ENCODE results near the gene TRIM47. TPM values are rescaled to one million over a fixed set of nuclear protein-coding genes. Genes with fewer than 3 reads are reported as not detected.

Gene TRIM47
- total RNA-seq, 3 donors from 2014 or later: 12.8 to 18.1 (median 14.5) TPM

GRCh38 chr17:75831032-75831571, 47.3 kb downstream of the TRIM47 start:
- Mint-ChIP-seq H3K4me3 (no peak overlapping the region), H3K4me1 (ENCODE audit: low read depth) (peaks cover 32% of the 10 kb centered on the region), H3K36me3 (ENCODE audit: insufficient read depth) (peaks cover 13% of the 10 kb centered on the region), H3K9me3 (no peaks in the 10 kb centered on the region), H3K27me3 (ENCODE audit: low read depth) (no peaks in the 10 kb centered on the region)
- DNase-seq: no peak
- no peak for ATAC-seq

- H3K4me3 Mint-ChIP-seq: no peak overlapping the region
- H3K36me3 Mint-ChIP-seq (ENCODE audit: insufficient read depth): peaks cover 13% of the 10 kb centered on the region
- DNase-seq (peak; percentile 38), ATAC-seq (no peak)
- H3K9me3 Mint-ChIP-seq: no peaks in the 10 kb centered on the region
- H3K27me3 Mint-ChIP-seq (ENCODE audit: low read depth): no peaks in the 10 kb centered on the region
- peaks cover 32% of the 10 kb centered on the region for H3K4me1 Mint-ChIP-seq (ENCODE audit: low read depth)
These were observed 48.0 kb downstream of the TRIM47 start for GRCh38 chr17:75830164-75831031.

GRCh38 chr17:75829747-75830146, 48.6 kb downstream of the TRIM47 start:
- ATAC-seq (no peak), DNase-seq (no peak)
- Mint-ChIP-seq H3K4me1 (ENCODE audit: low read depth) (peaks cover 29% of the 10 kb centered on the region), H3K9me3 (no peaks in the 10 kb centered on the region), H3K27me3 (ENCODE audit: low read depth) (no peaks in the 10 kb centered on the region), H3K4me3 (no peak overlapping the region), H3K36me3 (ENCODE audit: insufficient read depth) (peaks cover 12% of the 10 kb centered on the region)

- H3K27me3 Mint-ChIP-seq (ENCODE audit: low read depth): no peaks in the 10 kb centered on the region
- H3K4me1 Mint-ChIP-seq (ENCODE audit: low read depth): peaks cover 20% of the 10 kb centered on the region
- H3K36me3 Mint-ChIP-seq (ENCODE audit: insufficient read depth): peaks cover 7% of the 10 kb centered on the region
- no peak for DNase-seq
- no peak overlapping the region for H3K4me3 Mint-ChIP-seq
- H3K9me3 Mint-ChIP-seq: no peaks in the 10 kb centered on the region
- ATAC-seq: no peak
These were observed 49.6 kb downstream of the TRIM47 start for GRCh38 chr17:75828741-75829140.

- H3K27me3 Mint-ChIP-seq (ENCODE audit: low read depth): no peaks in the 10 kb centered on the region
- H3K4me1 Mint-ChIP-seq (ENCODE audit: low read depth): peaks cover 13% of the 10 kb centered on the region
- peaks cover 5% of the 10 kb centered on the region for H3K36me3 Mint-ChIP-seq (ENCODE audit: insufficient read depth)
- H3K4me3 Mint-ChIP-seq: peak overlapping the region; percentile 49
- H3K9me3 Mint-ChIP-seq: no peaks in the 10 kb centered on the region
- ATAC-seq: peak; percentile 15 to 26
- no peak for DNase-seq
These were observed 50.3 kb downstream of the TRIM47 start for GRCh38 chr17:75828076-75828400.

- DNase-seq (peak; percentile 66), ATAC-seq (peak; percentile 74 to 79)
- H3K9me3 Mint-ChIP-seq: no peaks in the 10 kb centered on the region
- H3K4me1 Mint-ChIP-seq (ENCODE audit: low read depth): peaks cover 9% of the 10 kb centered on the region
- no peaks in the 10 kb centered on the region for H3K27me3 Mint-ChIP-seq (ENCODE audit: low read depth)
- peak overlapping the region; percentile 49 for H3K4me3 Mint-ChIP-seq
- peaks cover 4% of the 10 kb centered on the region for H3K36me3 Mint-ChIP-seq (ENCODE audit: insufficient read depth)
These were observed 50.9 kb downstream of the TRIM47 start for GRCh38 chr17:75827308-75828075.

- ATAC-seq: no peak
- no peaks in the 10 kb centered on the region for H3K9me3 Mint-ChIP-seq
- H3K4me3 Mint-ChIP-seq: no peak overlapping the region
- no peak for DNase-seq
- no peaks in the 10 kb centered on the region for H3K36me3 Mint-ChIP-seq (ENCODE audit: insufficient read depth)
- H3K4me1 Mint-ChIP-seq (ENCODE audit: low read depth): peaks cover 11% of the 10 kb centered on the region
- H3K27me3 Mint-ChIP-seq (ENCODE audit: low read depth): no peaks in the 10 kb centered on the region
These were observed 51.6 kb downstream of the TRIM47 start for GRCh38 chr17:75826561-75827307.

GRCh38 chr17:75825748-75826370, 52.5 kb downstream of the TRIM47 start:
- H3K36me3 Mint-ChIP-seq (ENCODE audit: insufficient read depth): peaks cover 2% of the 10 kb centered on the region
- ATAC-seq (no peak), DNase-seq (no peak)
- no peak overlapping the region for H3K4me3 Mint-ChIP-seq
- H3K4me1 Mint-ChIP-seq (ENCODE audit: low read depth): peaks cover 16% of the 10 kb centered on the region
- H3K9me3 Mint-ChIP-seq: no peaks in the 10 kb centered on the region
- H3K27me3 Mint-ChIP-seq (ENCODE audit: low read depth): no peaks in the 10 kb centered on the region

GRCh38 chr17:75825149-75825552, 53.2 kb downstream of the TRIM47 start:
- H3K9me3 Mint-ChIP-seq: no peaks in the 10 kb centered on the region
- DNase-seq (no peak), ATAC-seq (no peak)
- no peaks in the 10 kb centered on the region for H3K27me3 Mint-ChIP-seq (ENCODE audit: low read depth)
- H3K4me3 Mint-ChIP-seq: no peak overlapping the region
- peaks cover 17% of the 10 kb centered on the region for H3K4me1 Mint-ChIP-seq (ENCODE audit: low read depth)
- H3K36me3 Mint-ChIP-seq (ENCODE audit: insufficient read depth): peaks cover 3% of the 10 kb centered on the region

GRCh38 chr17:75824666-75825065, 53.7 kb downstream of the TRIM47 start:
- Mint-ChIP-seq H3K36me3 (ENCODE audit: insufficient read depth) (peaks cover 6% of the 10 kb centered on the region), H3K9me3 (no peaks in the 10 kb centered on the region), H3K4me3 (no peak overlapping the region), H3K4me1 (ENCODE audit: low read depth) (peaks cover 17% of the 10 kb centered on the region), H3K27me3 (ENCODE audit: low read depth) (no peaks in the 10 kb centered on the region)
- no peak for ATAC-seq
- DNase-seq: no peak

Other genes starting within 250 kb of the TRIM47 start
- under 1 TPM in 1 of 3 donors, not detected in 2; 0.24 TPM for gene SMIM5, start 245.1 kb downstream of the TRIM47 start, total RNA-seq
- 10 to 100 TPM; 20.7 to 26.1 (median 21.8) TPM for gene RECQL5, start 211.4 kb downstream of the TRIM47 start, total RNA-seq
- gene SAP30BP, start 211.2 kb downstream of the TRIM47 start, total RNA-seq: 100 to 1,000 TPM; 115 to 124 (median 119) TPM
- gene ITGB4, start 157.1 kb downstream of the TRIM47 start, total RNA-seq: 1 to 10 TPM in 2 of 3 donors, under 1 TPM in 1; 0.63 to 2.3 (median 1.6) TPM
- 10 to 100 TPM; 16.9 to 23.5 (median 21.3) TPM for gene GALK1, start 113.4 kb downstream of the TRIM47 start, total RNA-seq
- gene UNK, start 93.8 kb downstream of the TRIM47 start, total RNA-seq: 10 to 100 TPM; 21.0 to 24.5 (median 22.6) TPM
- 100 to 1,000 TPM; 122 to 146 (median 124) TPM for gene UNC13D, start 34.2 kb downstream of the TRIM47 start, total RNA-seq
- gene WBP2, start 23.2 kb downstream of the TRIM47 start, total RNA-seq: 10 to 100 TPM; 31.0 to 47.8 (median 44.5) TPM
- gene TRIM65, start 18.4 kb upstream of the TRIM47 start, total RNA-seq: 10 to 100 TPM; 35.3 to 46.9 (median 43.7) TPM
- 100 to 1,000 TPM; 203 to 227 (median 218) TPM for gene MRPL38, start 26.3 kb upstream of the TRIM47 start, total RNA-seq
- gene FBF1, start 62.5 kb upstream of the TRIM47 start, total RNA-seq: 10 to 100 TPM; 12.1 to 16.0 (median 12.5) TPM
- 10 to 100 TPM; 29.6 to 36.5 (median 32.7) TPM for gene ACOX1, start 100.6 kb upstream of the TRIM47 start, total RNA-seq
- 10 to 100 TPM in 2 of 3 donors, 1 to 10 TPM in 1; 9.5 to 11.9 (median 10.8) TPM for gene TEN1, start 100.7 kb upstream of the TRIM47 start, total RNA-seq
- gene CDK3, start 122.3 kb upstream of the TRIM47 start, total RNA-seq: 1 to 10 TPM; 3.3 to 5.5 (median 3.8) TPM
- under 1 TPM; 0.11 to 0.18 (median 0.11) TPM for gene EVPL, start 148.7 kb upstream of the TRIM47 start, total RNA-seq
- gene SRP68, start 193.9 kb upstream of the TRIM47 start, total RNA-seq: 100 to 1,000 TPM in 2 of 3 donors, 10 to 100 TPM in 1; 88.4 to 114 (median 105) TPM
- gene GALR2, start 196.2 kb upstream of the TRIM47 start, total RNA-seq: 10 to 100 TPM in 2 of 3 donors, 1 to 10 TPM in 1; 6.1 to 12.6 (median 10.2) TPM
- 1 to 10 TPM; 4.9 to 9.7 (median 8.1) TPM for gene ZACN, start 200.6 kb upstream of the TRIM47 start, total RNA-seq
- 100 to 1,000 TPM in 1 of 3 donors, 10 to 100 TPM in 2; 89.9 to 106 (median 91.0) TPM for gene EXOC7, start 225.2 kb upstream of the TRIM47 start, total RNA-seq